Frontal cortex (tissue), 4 donors: Measurements from ENCODE around the gene LARP4B. TPM values are rescaled to one million over a fixed set of nuclear protein-coding genes. Genes with fewer than 3 reads are reported as not detected.
"Not testable (repeated sequence)": the region's sequence is repeated elsewhere in the genome, so short reads cannot be mapped to it uniquely, and the experiment has no call there.

Source experiments
- DNase-seq, 2 donors: peaks; one replicate each; pipeline ENCODE4 v3.0.0; 2012; ENCODE audit warnings: low spot score in 2 of 2
- FAIRE-seq: peaks from 2 replicates; lab custom pipeline; 2012; peaks lifted over from hg19 to GRCh38; lab: Jason Lieb, UNC
- total RNA-seq: library from RNA; depleted of rRNA; stranded (reverse); fragments of >200 nt; gene quantifications from one replicate; pipeline ENCODE4 v1.2.3, GENCODE V29; 2014
- donor health status: control.
- donor health status: control.
- donor health status: control.

Gene LARP4B
- total RNA-seq, 1 donor from 2014 or later: 29.3 TPM

GRCh38 chr10:780536-781524 lies 150.7 kb downstream of the LARP4B start:
- DNase-seq: no peak
- FAIRE-seq: no peak

GRCh38 chr10:778626-779330 lies 152.7 kb downstream of the LARP4B start:
- no peak for FAIRE-seq

DNA sequence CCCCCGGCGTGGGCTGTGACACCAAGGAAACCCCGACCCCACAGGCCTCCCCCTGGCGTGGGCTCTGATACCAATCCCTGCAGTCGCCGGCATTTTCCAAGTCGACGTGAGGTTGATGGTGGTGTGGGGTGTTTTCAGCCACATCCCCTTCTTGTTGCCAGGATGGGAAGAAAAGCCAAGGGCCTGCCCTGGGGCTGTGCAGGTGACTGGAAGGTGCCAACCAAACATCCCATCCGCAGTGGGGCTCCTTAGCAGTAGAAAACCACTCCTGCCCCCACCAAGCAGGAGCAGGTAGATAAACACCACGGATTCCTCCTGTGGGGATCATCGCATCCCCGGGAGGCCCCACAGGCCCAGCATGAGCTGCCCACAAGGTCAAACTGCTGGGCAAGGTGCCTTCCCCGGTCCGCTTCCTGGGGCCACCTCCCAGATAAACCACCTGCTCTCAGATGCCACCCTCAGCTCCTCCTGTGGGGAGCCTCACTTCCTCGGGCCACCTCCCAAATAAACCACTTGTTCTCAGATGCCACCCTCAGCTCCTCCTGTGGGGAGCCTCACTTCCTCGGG lies 153.5 kb downstream of the LARP4B start:
- DNase-seq (no peak), FAIRE-seq (no peak)

More at GRCh38 chr10:778626-779330, 152.7 kb downstream of the LARP4B start:
- no peak for DNase-seq

DNA sequence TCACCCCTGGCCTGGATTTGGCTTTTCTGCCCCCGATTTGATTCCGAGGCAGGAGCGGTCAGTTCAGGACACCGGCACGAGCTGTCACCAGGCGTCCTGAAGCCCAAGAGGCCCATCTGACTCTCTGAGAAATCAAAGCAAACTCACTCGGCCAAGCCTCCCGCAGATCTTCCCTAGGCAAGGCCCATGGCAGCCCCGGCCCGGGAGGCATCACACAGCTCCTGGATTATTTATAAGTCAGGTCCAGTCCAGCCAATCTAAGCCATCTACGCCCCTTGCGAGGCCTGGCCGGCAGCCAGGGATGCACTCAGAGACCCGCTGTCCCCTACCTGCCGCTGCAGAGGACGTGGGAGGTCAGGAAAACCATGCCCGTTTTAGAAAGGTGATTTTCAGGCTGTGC lies 154.7 kb downstream of the LARP4B start:
- FAIRE-seq: no peak
- no peak for DNase-seq

GRCh38 chr10:775245-776075 lies 156.0 kb downstream of the LARP4B start:
- DNase-seq (peak; percentile 24 to 47), FAIRE-seq (no peak)

DNA sequence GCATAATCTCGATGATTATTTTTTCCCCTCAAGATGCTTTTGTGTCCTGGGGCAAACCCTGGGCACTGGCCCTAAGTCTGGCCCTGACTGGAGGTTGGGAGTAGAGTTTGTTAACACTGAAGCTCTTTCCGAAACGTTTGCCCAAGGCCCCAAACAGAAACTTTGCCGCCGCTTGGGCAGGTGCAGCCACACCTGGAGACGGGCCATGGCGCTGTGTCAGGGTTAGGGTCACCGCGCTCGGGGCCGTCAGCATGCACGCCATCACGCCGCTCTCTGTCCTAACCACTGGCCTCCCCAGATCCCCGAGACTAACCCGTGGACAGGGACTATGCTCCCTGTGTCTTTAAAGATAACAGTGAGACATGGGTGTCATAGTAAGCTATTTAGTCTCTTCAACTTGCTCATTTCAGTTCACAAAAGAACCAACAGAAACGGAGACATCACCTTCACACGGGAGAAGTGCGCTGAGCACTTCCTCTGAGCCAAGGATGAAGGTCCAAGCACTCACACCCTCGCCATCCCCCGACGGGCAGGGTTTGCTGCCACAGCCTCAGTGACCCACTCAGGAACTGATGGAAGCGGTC lies 156.8 kb downstream of the LARP4B start:
- FAIRE-seq: no peak
- peak in 1 of 2 donors; percentile 14 for DNase-seq

GRCh38 chr10:774223-774622 lies 157.3 kb downstream of the LARP4B start:
- DNase-seq (peak in 1 of 2 donors; percentile 12), FAIRE-seq (no peak)

DNA sequence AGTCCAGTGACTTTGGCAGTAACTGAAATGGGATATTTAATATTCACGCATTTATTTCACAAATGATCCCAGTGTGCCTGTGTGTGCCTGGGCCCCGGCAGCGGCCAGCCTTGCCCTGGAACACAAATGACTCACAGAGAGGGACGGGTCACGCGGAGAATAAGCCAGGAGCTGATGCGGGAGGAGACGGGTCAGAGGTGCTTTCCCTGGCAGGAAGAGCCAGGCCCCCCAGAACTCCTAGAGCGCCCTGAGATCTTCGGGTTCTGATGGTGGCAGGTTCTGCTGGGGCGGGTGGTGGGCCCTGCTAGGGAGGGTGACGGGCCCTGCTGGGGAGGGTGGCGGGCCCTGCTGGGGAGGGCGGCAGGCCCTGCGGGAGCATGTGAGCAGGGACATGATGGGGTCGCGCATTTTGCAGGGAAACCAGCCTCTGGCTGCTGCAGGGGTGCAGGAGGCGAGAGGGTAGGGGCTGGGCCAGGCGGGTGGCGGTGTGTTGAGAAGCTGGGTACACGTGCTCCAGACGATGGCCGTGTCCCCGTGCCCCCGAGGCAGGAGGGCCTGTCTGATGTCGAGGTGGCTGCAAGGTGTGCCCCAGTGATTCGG lies 157.8 kb downstream of the LARP4B start:
- FAIRE-seq: no peak
- peak in 1 of 2 donors; percentile 20 for DNase-seq

- FAIRE-seq: no peak
- no peak for DNase-seq
These were observed 159.3 kb downstream of the LARP4B start for GRCh38 chr10:772227-772637.

- DNase-seq (no peak), FAIRE-seq (no peak)
These were observed 159.9 kb downstream of the LARP4B start for GRCh38 chr10:771647-772046.

GRCh38 chr10:770975-771374 lies 160.5 kb downstream of the LARP4B start:
- FAIRE-seq (no peak), DNase-seq (no peak)

DNA sequence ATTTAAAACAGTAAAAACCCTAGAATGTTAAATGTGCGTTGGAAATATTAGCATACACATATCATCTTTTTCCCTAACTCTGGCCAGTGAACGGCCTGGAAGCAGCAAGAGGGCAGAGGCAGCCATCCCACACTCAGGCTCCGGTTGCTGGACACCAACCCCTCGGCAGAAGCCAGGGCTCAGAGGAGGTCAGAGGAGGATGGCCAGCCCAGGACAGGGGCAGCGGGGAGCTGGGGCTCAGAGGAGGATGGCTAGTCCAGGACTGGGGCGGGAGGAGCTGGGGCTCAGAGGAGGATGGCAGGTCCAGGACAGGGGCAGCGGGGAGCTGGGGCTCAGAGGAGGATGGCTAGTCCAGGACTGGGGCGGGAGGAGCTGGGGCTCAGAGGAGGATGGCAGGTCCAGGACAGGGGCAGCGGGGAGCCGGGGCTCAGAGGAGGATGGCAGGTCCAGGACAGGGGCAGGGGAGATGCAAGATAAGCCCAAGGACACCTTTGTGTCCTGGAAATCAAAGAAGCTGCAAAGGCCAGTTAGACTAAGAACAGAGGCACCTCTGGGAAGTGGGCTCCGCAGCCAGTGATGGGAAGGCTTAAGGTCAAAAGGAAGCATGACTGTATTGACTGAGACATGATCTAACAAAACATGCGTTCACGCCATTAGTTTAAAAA lies 161.3 kb downstream of the LARP4B start:
- not testable (repeated sequence) for DNase-seq, FAIRE-seq

DNA sequence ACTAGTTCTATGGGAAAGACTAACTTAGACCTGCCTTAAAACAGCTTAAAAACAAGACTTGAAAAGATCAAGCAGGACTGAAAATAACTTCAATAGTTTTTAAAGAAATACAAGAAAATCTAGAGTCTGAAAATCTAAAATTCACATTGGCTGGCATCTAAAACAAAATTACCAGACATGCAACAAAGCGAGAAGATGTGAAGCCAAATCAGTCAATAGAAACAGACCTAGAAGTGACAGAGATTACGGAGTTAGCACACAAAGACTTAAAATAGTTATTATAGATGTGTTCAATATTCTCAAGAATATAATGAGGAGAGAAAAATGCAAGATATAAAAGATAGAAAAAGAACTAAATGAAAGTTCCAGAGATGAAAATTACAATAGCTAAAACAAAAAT lies 163.7 kb downstream of the LARP4B start:
- DNase-seq (no peak), FAIRE-seq (no peak)

DNA sequence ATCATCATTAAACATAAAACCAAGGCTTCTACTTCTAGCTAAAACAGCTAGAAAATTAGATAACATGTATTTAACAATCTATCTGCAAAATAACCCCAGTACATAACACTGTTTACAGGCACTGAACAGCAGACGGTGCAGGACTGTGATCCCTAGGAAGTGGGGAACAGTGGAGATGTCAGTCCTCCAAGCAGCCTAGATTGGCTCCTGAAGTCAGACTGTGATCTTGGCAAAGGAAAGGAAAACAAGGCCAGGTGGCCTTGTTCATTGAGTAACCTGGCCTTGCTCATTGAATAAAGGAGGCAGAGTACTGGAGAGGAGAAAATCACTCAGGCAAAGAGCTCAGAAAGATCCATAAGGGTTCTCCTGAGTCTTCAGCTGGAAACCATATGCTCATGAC lies 164.3 kb downstream of the LARP4B start:
- FAIRE-seq (no peak), DNase-seq (no peak)

GRCh38 chr10:761376-761775 lies 170.1 kb downstream of the LARP4B start:
- FAIRE-seq: no peak
- DNase-seq: no peak

GRCh38 chr10:760622-761021 lies 170.9 kb downstream of the LARP4B start:
- FAIRE-seq (peak; percentile 60), DNase-seq (no peak)

DNA sequence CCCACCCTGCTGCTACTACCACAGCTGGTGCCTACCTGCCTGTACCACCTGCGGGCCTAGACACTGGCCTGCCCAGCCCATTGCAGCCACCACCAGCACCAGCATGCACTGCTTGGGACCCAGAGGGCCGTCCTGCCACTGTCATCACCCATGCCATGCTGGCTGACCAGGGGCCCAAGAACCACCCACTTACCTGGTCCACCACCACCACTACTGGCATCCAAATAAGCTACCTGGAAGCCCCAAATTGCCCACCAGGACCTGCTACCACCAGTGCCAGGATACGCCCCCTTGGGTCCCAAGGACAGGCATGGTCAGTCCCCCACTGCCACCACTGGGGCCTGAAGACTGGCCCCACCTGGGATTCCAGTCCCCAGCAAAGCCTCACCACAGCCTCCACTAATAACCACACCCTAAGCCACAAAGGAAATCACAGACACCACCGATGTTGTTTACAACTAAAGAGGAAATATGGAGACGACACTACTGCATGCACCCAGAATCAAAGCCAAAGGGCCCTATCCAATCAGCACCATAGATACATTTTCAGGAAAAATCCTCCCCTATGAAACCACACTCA lies 171.5 kb downstream of the LARP4B start:
- no peak for DNase-seq
- no peak for FAIRE-seq
